ENCODE measurements around the gene IGSF21. TPM values are rescaled to one million over a fixed set of nuclear protein-coding genes. Genes with fewer than 3 reads are reported as not detected.

Gene IGSF21
- total and polyA plus RNA-seq, 7 experiments from 2014 or later = not detected

DNA sequence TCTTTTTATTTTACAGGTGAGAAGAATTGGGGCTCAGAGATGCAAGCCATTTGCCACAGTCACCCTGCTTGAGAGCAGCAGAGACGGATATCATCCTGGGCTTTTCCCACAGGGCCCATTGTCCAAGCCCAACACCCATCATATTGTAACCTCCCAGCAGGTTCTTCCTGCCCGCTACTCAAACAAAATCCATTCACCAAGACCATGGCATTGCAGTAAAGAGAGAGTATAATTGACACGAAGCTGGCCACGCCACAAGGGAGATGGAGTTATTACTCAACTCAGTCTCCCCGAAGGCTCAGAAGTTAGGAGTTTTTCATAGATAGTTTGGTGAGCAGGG lies 312.2 kb downstream of the IGSF21 start:
- CTCF ChIA-PET = no interaction called here
- Mint-ChIP-seq H3K27me3 (peaks cover 0 to 41% (median 26%) of the 10 kb centered on the region in 5 donors), H3K27ac (no peak overlapping the region), H3K36me3 (peaks cover 0 to 5% (median 0%) of the 10 kb centered on the region in 5 donors), H3K4me3 (no peak overlapping the region), H3K9me3 (peaks cover 0 to 6% (median 0%) of the 10 kb centered on the region in 11 donors), H3K4me1 (peaks cover 0 to 3% (median 0%) of the 10 kb centered on the region in 7 donors)
- H3K27me3 ChIP-seq (ENCODE audit: control insufficient read depth in 2 of 2, insufficient read depth in 2 of 2, low read length in 2 of 2) = no peaks in the 10 kb centered on the region
- H3K9me3 ChIP-seq (ENCODE audit: control insufficient read depth in 2 of 3, low read length in 3 of 3) = no peaks in the 10 kb centered on the region
- DNase-seq (no peak), ATAC-seq (no peak)
- H3K36me3 ChIP-seq (ENCODE audit: control insufficient read depth in 2 of 3, insufficient read depth in 3 of 3, low read length in 3 of 3) = no peaks in the 10 kb centered on the region
- no peaks in the 10 kb centered on the region for H3K4me1 ChIP-seq (ENCODE audit: control insufficient read depth in 2 of 2, insufficient read depth in 2 of 2, low read length in 2 of 2)
- no peak overlapping the region for H3K27ac ChIP-seq (ENCODE audit: low read depth, low read length)
- POLR2A ChIA-PET = no interaction called here
- H3K4me3 ChIP-seq (ENCODE audit: low read length) = no peak overlapping the region
- intact Hi-C loops (cut with micrococcal nuclease) = no loop called here

DNA sequence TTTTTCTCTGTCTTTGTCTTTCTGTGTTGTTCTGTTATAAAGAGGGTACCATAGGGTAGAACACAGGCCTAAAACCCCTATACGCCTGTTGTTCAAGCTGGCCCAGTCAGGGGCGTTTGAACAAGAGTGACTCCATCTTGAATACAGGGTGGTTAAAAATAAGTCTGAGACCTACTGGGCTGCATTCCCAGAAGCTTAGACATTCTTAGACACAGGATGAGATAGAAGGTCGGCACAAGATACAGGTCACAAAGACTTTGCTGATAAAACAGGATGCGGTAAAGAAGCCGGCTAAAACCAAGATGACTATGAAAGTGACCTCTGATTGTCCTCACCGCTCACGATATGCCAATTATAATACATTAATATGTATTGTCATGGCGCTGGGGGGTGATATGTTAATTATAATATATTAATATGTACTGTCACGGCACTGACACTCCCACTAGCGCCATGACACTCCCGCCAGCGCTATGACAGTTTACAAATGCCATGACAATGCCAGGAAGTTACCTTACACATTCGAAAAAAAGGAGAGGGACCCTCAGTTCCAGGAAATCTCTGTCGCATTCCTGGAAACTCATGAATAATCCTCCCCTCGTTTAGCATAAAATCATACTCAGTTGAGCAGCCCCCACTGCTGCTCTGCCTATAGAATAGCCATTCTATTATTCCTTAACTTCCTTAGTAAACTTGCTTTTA lies 314.6 kb downstream of the IGSF21 start:
- H3K9me3 ChIP-seq (ENCODE audit: control insufficient read depth in 2 of 3, low read length in 3 of 3) = peaks cover 0 to 6% (median 0%) of the 10 kb centered on the region in 3 experiments
- H3K27ac Mint-ChIP-seq = no peak overlapping the region
- CTCF ChIA-PET = no interaction called here
- peak; percentile 27 for ATAC-seq
- no peaks in the 10 kb centered on the region for H3K36me3 ChIP-seq (ENCODE audit: control insufficient read depth in 2 of 3, insufficient read depth in 3 of 3, low read length in 3 of 3)
- DNase-seq = no peak
- no peaks in the 10 kb centered on the region for H3K27me3 ChIP-seq (ENCODE audit: control insufficient read depth in 2 of 2, insufficient read depth in 2 of 2, low read length in 2 of 2)
- H3K4me1 Mint-ChIP-seq = peaks cover 0 to 2% (median 0%) of the 10 kb centered on the region in 7 donors
- intact Hi-C loops (cut with micrococcal nuclease) = no loop called here
- POLR2A ChIA-PET = no interaction called here
- no peak overlapping the region for H3K4me3 Mint-ChIP-seq
- H3K4me3 ChIP-seq (ENCODE audit: low read length) = no peak overlapping the region
- H3K9me3 Mint-ChIP-seq = peaks cover 0 to 21% (median 10%) of the 10 kb centered on the region in 11 donors
- H3K27ac ChIP-seq (ENCODE audit: low read depth, low read length) = no peak overlapping the region
- H3K27me3 Mint-ChIP-seq = peaks cover 0 to 47% (median 26%) of the 10 kb centered on the region in 5 donors
- H3K4me1 ChIP-seq (ENCODE audit: control insufficient read depth in 2 of 2, insufficient read depth in 2 of 2, low read length in 2 of 2) = no peaks in the 10 kb centered on the region
- H3K36me3 Mint-ChIP-seq = peaks cover 0 to 9% (median 0%) of the 10 kb centered on the region in 5 donors

DNA sequence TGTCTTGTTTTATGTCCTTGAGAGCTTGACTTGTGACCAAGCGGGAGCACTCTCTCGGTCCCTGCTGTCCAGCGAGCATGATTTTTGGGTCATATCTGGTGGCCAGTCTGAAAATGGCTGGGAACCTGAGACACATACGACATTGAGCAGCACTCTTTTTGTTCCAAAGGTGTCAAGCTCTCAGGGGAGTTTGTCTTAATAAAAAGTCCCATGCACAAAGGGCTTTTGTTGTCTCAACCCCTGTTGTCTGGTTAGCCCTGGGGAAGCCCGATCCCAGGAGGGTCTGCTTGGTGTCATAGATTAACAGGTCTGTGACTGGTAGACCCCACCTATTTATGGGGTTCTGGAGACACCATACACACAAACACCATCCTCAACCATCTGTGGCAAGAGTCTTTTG lies 315.4 kb downstream of the IGSF21 start:
- Histone ChIP-seq H3K9me3 (ENCODE audit: control insufficient read depth in 2 of 3, low read length in 3 of 3) (peaks cover 0 to 6% (median 0%) of the 10 kb centered on the region in 3 experiments), H3K36me3 (ENCODE audit: control insufficient read depth in 2 of 3, insufficient read depth in 3 of 3, low read length in 3 of 3) (no peaks in the 10 kb centered on the region), H3K4me1 (ENCODE audit: control insufficient read depth in 2 of 2, insufficient read depth in 2 of 2, low read length in 2 of 2) (no peaks in the 10 kb centered on the region), H3K4me3 (ENCODE audit: low read length) (no peak overlapping the region), H3K27me3 (ENCODE audit: control insufficient read depth in 2 of 2, insufficient read depth in 2 of 2, low read length in 2 of 2) (no peaks in the 10 kb centered on the region), H3K27ac (ENCODE audit: low read depth, low read length) (no peak overlapping the region)
- Mint-ChIP-seq H3K36me3 (peaks cover 0 to 9% (median 0%) of the 10 kb centered on the region in 5 donors), H3K9me3 (peaks cover 0 to 27% (median 11%) of the 10 kb centered on the region in 11 donors), H3K4me1 (peaks cover 0 to 2% (median 0%) of the 10 kb centered on the region in 7 donors), H3K4me3 (no peak overlapping the region), H3K27me3 (peaks cover 0 to 42% (median 24%) of the 10 kb centered on the region in 5 donors), H3K27ac (no peak overlapping the region)
- ATAC-seq (no peak), DNase-seq (no peak)
- intact Hi-C loops (cut with micrococcal nuclease) = no loop called here
- CTCF ChIA-PET = no interaction called here
- POLR2A ChIA-PET = no interaction called here

DNA sequence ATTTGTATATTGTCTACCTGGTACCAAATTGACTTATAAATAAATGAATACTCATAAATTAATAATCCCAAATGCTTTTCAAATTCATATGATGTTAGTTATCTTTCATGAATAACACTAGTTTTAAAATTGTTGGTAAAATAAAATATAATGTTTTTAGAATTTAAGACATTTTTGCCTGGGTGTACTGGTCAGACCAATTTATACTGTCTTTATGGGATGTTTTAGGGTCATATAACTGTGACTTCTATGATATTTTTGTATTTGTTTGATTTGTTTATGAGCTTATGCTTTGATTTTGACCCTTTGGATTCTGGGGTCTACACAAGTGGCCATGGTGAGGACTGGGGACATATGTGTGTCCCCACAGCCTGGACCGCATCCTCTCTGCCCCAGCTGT lies 319.0 kb downstream of the IGSF21 start:
- Histone ChIP-seq H3K27ac (ENCODE audit: low read depth, low read length) (no peak overlapping the region), H3K4me3 (ENCODE audit: low read length) (no peak overlapping the region), H3K9me3 (ENCODE audit: control insufficient read depth in 2 of 3, low read length in 3 of 3) (peaks cover 0 to 6% (median 0%) of the 10 kb centered on the region in 3 experiments), H3K4me1 (ENCODE audit: control insufficient read depth in 2 of 2, insufficient read depth in 2 of 2, low read length in 2 of 2) (no peaks in the 10 kb centered on the region), H3K36me3 (ENCODE audit: control insufficient read depth in 2 of 3, insufficient read depth in 3 of 3, low read length in 3 of 3) (no peaks in the 10 kb centered on the region), H3K27me3 (ENCODE audit: control insufficient read depth in 2 of 2, insufficient read depth in 2 of 2, low read length in 2 of 2) (no peaks in the 10 kb centered on the region)
- H3K9me3 Mint-ChIP-seq = peaks cover 0 to 44% (median 15%) of the 10 kb centered on the region in 11 donors
- no peak overlapping the region for H3K4me3 Mint-ChIP-seq
- ATAC-seq (no peak), DNase-seq (no peak)
- peaks cover 4 to 46% (median 23%) of the 10 kb centered on the region in 5 donors for H3K27me3 Mint-ChIP-seq
- intact Hi-C loops (cut with micrococcal nuclease) = no loop called here
- ChIA-PET POLR2A (no interaction called here), CTCF (no interaction called here)
- H3K27ac Mint-ChIP-seq = no peak overlapping the region
- H3K4me1 Mint-ChIP-seq = no peaks in the 10 kb centered on the region
- peaks cover 0 to 5% (median 0%) of the 10 kb centered on the region in 5 donors for H3K36me3 Mint-ChIP-seq
